GM18520 (cell line): Measurements from ENCODE around the gene HSPA2.
"Not testable (repeated sequence)": the region's sequence is repeated elsewhere in the genome, so short reads cannot be mapped to it uniquely, and the experiment has no call there.

Experiments
- ATAC-seq: cut with Tn5 transposase; IDR thresholded peaks from one replicate; pipeline ENCODE4 v1.9.1; 2021; ENCODE audit not compliant: unreplicated experiment

Gene HSPA2

DNA sequence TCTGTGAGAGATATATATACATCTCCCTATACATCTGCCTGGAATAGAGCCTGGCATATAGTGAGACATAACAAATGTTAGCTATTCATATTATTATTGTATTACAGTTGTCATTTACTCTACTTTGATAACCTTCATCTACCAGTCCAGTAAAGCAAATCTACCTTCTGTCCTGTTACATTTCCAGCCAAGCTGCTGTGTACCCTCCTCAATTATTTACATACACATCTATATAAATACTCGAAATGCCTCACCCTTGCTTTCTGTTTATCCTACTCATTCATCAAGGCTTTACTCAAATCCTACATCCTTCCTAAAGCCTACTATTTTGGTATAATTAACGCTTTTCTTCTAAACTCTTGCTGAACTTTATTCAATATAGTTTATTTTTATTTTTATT is 27.3 kb upstream of the HSPA2 start:
- ATAC-seq, result no peak

- ATAC-seq, result no peak
Observed at GRCh38 chr14:64515053-64515452, 25.5 kb upstream of the HSPA2 start.

GRCh38 chr14:64516969-64517368 is 23.6 kb upstream of the HSPA2 start:
- ATAC-seq, result no peak

- ATAC-seq, result not testable (repeated sequence)
Observed at GRCh38 chr14:64517667-64518066, 22.9 kb upstream of the HSPA2 start.

DNA sequence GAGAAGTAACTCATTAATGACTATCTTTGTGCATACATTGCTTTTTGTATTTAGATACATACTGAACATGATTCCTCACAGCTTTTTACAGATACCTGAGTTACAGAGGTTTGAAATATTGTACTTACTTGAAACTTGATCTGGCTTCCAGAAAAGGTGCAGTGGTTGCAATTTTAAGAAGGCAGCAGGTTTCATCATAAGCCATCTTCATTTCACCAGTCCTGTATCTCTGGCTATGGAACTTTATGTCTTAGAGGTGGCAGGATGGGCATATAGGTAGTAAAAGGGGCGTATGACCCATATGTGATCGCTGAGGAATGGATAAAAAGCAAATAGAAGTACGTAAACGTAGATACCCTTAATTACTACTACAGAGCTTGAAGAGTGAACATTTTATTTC is 22.3 kb upstream of the HSPA2 start:
- no peak for ATAC-seq

DNA sequence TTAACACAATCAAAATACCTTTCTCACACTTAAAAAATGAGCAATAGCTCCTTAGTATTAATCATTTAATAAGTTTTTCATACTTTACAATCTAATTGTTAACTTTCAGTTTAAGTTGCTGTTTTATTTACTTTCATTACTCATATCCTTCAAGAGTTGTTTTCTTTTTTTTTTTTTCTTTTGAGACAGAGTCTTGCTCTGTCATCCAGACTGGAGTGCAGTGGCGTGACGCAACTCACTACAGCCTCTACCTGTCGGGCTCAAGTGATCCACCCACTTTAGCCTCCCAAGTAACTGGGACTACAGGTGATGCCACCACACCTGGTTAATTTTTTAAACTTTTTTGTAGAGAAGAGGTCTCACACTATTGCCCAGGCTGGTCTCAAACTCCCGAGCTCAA is 19.8 kb upstream of the HSPA2 start:
- ATAC-seq, result no peak

- no peak for ATAC-seq
Observed at GRCh38 chr14:64522591-64523355, 17.8 kb upstream of the HSPA2 start.

DNA sequence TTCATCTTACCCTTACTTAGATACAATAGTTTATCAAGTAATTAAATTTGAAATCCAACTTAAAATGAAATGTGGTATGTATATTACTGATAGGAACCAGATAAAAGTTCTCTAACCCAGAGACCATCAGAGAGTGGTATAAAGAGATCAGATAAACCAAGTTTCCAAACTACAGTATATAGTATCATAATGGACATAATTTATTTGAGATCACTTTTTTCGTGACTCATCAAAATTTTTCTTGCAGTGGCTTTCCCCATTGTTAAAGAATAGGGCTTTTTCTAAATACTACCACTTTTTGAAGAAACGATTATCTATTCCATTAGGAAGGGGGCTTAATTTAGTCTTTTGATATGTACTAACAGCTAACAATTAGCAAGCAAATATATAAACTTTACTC is 15.2 kb upstream of the HSPA2 start:
- ATAC-seq, result no peak

DNA sequence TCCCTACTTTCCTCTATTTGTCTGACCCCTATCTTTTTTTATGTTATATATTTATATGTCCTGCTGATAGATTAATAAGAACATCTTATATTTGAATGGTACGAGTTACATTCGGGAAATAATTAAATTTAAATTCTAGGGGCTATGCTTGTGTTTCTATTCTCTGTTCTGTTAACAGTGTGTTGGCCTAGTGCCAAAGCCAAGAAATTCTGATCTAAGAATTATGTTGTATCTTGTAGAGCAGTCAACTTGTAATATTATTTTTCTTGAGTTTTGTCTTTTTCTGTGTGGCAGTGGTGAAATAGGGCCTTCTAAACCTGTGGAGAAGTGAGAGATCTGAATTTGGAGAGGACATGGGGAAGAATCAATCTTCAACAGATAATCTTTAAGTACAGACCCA is 9.0 kb upstream of the HSPA2 start:
- no peak for ATAC-seq

- no peak for ATAC-seq
Observed at GRCh38 chr14:64536488-64537245, 3.9 kb upstream of the HSPA2 start.

GRCh38 chr14:64541261-64541971 is 875 bp downstream of the HSPA2 start:
- no peak for ATAC-seq

GRCh38 chr14:64541972-64542835 is 1.7 kb downstream of the HSPA2 start:
- no peak for ATAC-seq

DNA sequence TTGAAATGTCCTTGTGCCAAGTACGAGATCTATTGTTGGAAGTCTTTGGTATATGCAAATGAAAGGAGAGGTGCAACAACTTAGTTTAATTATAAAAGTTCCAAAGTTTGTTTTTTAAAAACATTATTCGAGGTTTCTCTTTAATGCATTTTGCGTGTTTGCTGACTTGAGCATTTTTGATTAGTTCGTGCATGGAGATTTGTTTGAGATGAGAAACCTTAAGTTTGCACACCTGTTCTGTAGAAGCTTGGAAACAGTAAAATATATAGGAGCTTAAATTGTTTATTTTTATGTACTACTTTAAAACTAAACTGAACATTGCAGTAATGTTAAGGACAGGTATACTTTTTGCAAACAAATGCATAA is 2.3 kb downstream of the HSPA2 start:
- no peak for ATAC-seq

DNA sequence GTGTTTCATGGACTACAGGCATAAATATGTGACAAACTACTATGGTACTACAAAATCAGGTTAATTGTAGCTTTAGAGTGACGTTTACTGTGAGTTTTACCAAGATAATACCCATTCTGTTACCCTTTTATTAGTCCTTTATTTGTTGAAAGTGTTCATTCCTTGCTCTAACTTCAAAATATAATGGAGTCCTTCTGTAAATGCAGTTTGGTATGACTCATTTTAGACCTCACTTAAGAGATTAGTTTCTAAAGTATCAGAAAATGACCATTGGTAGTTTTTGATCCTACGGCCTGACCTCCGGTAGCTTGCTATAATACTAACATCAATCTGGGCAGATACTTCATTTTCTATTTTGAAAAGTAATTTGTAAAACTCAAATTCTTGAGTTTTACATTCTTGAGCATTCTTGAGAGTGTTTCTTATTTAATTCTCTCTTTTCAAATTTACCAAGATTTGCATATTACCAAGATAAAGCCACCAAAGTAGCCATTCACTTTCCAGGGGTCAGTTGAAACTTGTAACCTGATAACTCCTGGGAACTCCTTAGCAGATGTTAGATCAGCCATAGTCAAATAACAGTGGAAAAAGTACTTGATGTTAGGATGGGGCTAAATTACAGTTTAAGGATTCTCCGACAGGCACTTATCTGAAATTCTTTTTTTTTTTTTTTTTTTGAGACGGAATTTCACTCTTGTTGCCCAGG is 4.2 kb downstream of the HSPA2 start:
- ATAC-seq, result no peak

DNA sequence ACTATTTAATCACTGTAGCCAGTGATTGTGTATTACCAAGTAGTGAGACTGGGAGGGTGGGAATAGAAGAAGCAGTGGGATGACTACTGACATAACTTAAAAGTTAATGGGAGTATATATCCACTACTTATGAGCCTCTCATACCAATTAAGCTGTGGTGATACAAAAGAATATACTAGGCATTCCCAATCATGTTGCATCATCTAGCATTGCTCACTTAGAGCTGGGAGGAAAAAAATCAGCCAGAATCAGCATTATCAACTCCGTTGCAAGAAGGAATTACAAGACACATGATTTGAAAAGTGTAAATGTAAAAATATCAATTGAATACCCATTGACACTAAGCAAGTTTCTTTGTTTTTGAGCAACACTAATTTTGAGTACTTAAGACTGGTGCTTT is 8.5 kb downstream of the HSPA2 start:
- no peak for ATAC-seq

GRCh38 chr14:64549791-64550620 is 9.5 kb downstream of the HSPA2 start, which contains the start of gene PPP1R36:
PPP1R36 (plus strand) TSS chr14:64549961; CDS start chr14:64549998, 37 bp downstream.
- no peak for ATAC-seq

- ATAC-seq, result no peak
Observed at GRCh38 chr14:64550621-64551333, 10.2 kb downstream of the HSPA2 start.

GRCh38 chr14:64554556-64554955 is 14.0 kb downstream of the HSPA2 start:
- ATAC-seq, result no peak

DNA sequence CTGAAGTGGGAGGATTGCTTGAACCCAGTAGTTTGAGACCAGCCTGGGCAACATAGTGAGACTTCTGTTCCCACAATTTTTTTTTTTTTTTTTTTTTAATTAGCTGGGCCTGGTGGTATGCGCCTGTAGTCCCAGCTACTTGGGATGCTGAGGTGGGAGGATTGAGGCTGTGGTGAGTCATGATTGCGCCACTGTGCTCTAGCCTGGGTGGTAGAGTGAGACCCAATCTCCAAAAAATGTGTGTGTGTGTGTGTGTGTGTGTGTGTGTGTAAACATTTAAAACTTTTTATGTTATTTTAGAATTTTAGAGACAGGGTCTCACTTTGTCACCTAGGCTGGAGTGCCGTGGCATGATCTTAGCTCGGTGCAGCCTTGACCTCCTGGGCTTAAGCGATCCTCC is 16.0 kb downstream of the HSPA2 start:
- ATAC-seq, result no peak
